ENCODE measurements around the gene MEF2D. TPM values are rescaled to one million over a fixed set of nuclear protein-coding genes. Genes with fewer than 3 reads are reported as not detected.

The MEF2D gene
- total RNA-seq, 2 experiments from 2014 or later: 155 to 162 TPM

- ChIA-PET CTCF (interaction anchor here (1.0 to 4.9 kb wide), 2 partner anchors 19 to 77 kb away, joined by 3 to 24 read pairs; no protein-coding TSS in a partner anchor), POLR2A (interaction anchor here (1.9 to 5.5 kb wide), 2 partner anchors 39 to 43 kb away, joined by 5 to 121 read pairs; partner anchors contain the start of gene MEF2D)
- Mint-ChIP-seq H3K27me3 (no peaks in the 10 kb centered on the region), H3K27ac (peak overlapping the region; percentile 1), H3K9me3 (no peaks in the 10 kb centered on the region), H3K36me3 (ENCODE audit: low read depth) (peaks cover 38% of the 10 kb centered on the region), H3K4me1 (ENCODE audit: low read depth) (peaks cover 37% of the 10 kb centered on the region), H3K4me3 (no peak overlapping the region)
- intact Hi-C loops (cut with DNase I, micrococcal nuclease): no loop called here
- H3K4me1 ChIP-seq (ENCODE audit: insufficient read depth, low read length): peaks cover 21% of the 10 kb centered on the region
- no peak overlapping the region for H3K27ac ChIP-seq (ENCODE audit: low read depth in 1 of 2, low read length in 2 of 2)
- ATAC-seq (ENCODE audit: poor library complexity): no peak
- no peak for TF ChIP-seq CTCF (IDR thresholded peaks at IDR 0.05)
- peaks cover 31% of the 10 kb centered on the region for H3K36me3 ChIP-seq (ENCODE audit: insufficient read depth, low read length)
- no peaks in the 10 kb centered on the region for H3K9me3 ChIP-seq (ENCODE audit: control insufficient read depth in 1 of 2, insufficient read depth in 1 of 2, low read length in 2 of 2)
- H3K4me3 ChIP-seq (ENCODE audit: low read length): no peak overlapping the region
- no peaks in the 10 kb centered on the region for H3K27me3 ChIP-seq (ENCODE audit: control insufficient read depth in 1 of 2, insufficient read depth in 2 of 2, low read length in 2 of 2)
- DNase-seq: no peak
These were observed 38.6 kb downstream of the MEF2D start for GRCh38 chr1:156461781-156462647.

DNA sequence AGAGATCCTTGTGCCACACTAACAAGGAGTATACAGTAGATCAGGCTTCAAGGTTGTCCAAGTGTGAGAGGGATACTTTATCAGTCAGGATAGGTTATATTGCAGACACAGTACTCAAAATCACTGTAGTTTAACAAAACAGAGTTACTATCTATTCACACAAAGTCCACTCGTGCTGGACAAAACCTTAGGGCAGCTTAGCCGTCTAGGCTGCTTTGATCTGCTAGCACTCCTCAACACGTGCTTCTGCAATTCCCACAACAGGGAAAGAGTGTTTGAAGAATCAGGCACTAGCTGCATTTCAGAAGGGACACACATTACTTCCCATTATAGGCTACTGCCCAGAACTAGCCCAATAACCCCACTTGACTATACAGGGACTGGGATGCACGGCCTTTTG is 39.5 kb downstream of the MEF2D start:
- no peak for ATAC-seq (ENCODE audit: poor library complexity)
- Histone ChIP-seq H3K4me1 (ENCODE audit: insufficient read depth, low read length) (peaks cover 30% of the 10 kb centered on the region), H3K36me3 (ENCODE audit: insufficient read depth, low read length) (peaks cover 23% of the 10 kb centered on the region), H3K9me3 (ENCODE audit: control insufficient read depth in 1 of 2, insufficient read depth in 1 of 2, low read length in 2 of 2) (no peaks in the 10 kb centered on the region), H3K4me3 (ENCODE audit: low read length) (no peak overlapping the region), H3K27me3 (ENCODE audit: control insufficient read depth in 1 of 2, insufficient read depth in 2 of 2, low read length in 2 of 2) (no peaks in the 10 kb centered on the region), H3K27ac (ENCODE audit: low read depth in 1 of 2, low read length in 2 of 2) (no peak overlapping the region)
- H3K36me3 Mint-ChIP-seq (ENCODE audit: low read depth): peaks cover 32% of the 10 kb centered on the region
- ChIA-PET POLR2A (interaction anchor here (1.9 to 5.5 kb wide), 2 partner anchors 40 to 44 kb away, joined by 5 to 121 read pairs; partner anchors contain the start of gene MEF2D), CTCF (interaction anchor here (1.0 to 4.9 kb wide), 2 partner anchors 20 to 76 kb away, joined by 3 to 24 read pairs; no protein-coding TSS in a partner anchor)
- no peak for DNase-seq
- intact Hi-C loops (cut with DNase I, micrococcal nuclease): no loop called here
- H3K27ac Mint-ChIP-seq: peak overlapping the region; percentile 76
- no peaks in the 10 kb centered on the region for H3K9me3 Mint-ChIP-seq
- no peaks in the 10 kb centered on the region for H3K27me3 Mint-ChIP-seq
- H3K4me1 Mint-ChIP-seq (ENCODE audit: low read depth): peaks cover 46% of the 10 kb centered on the region
- H3K4me3 Mint-ChIP-seq: no peak overlapping the region
- no peak for TF ChIP-seq CTCF (IDR thresholded peaks at IDR 0.05)

- no peaks in the 10 kb centered on the region for H3K27me3 ChIP-seq (ENCODE audit: control insufficient read depth in 1 of 2, insufficient read depth in 2 of 2, low read length in 2 of 2)
- no peaks in the 10 kb centered on the region for H3K9me3 ChIP-seq (ENCODE audit: control insufficient read depth in 1 of 2, insufficient read depth in 1 of 2, low read length in 2 of 2)
- ChIA-PET CTCF (interaction anchor here (4.9 kb wide), 1 partner anchor 21 kb away, joined by 24 read pairs; no protein-coding TSS in a partner anchor), POLR2A (interaction anchor here (1.9 to 5.5 kb wide), 2 partner anchors 40 to 44 kb away, joined by 5 to 121 read pairs; partner anchors contain the start of gene MEF2D)
- H3K4me3 ChIP-seq (ENCODE audit: low read length): no peak overlapping the region
- H3K27ac ChIP-seq (ENCODE audit: low read depth in 1 of 2, low read length in 2 of 2): no peak overlapping the region
- peaks cover 17% of the 10 kb centered on the region for H3K36me3 ChIP-seq (ENCODE audit: insufficient read depth, low read length)
- no peak overlapping the region for H3K4me3 Mint-ChIP-seq
- peak overlapping the region; percentile 76 for H3K27ac Mint-ChIP-seq
- peaks cover 32% of the 10 kb centered on the region for H3K4me1 ChIP-seq (ENCODE audit: insufficient read depth, low read length)
- intact Hi-C loops (cut with DNase I, micrococcal nuclease): no loop called here
- no peak for ATAC-seq (ENCODE audit: poor library complexity)
- H3K27me3 Mint-ChIP-seq: no peaks in the 10 kb centered on the region
- no peak for TF ChIP-seq CTCF (IDR thresholded peaks at IDR 0.05)
- H3K36me3 Mint-ChIP-seq (ENCODE audit: low read depth): peaks cover 27% of the 10 kb centered on the region
- H3K4me1 Mint-ChIP-seq (ENCODE audit: low read depth): peaks cover 45% of the 10 kb centered on the region
- H3K9me3 Mint-ChIP-seq: no peaks in the 10 kb centered on the region
- no peak for DNase-seq
These were observed 40.0 kb downstream of the MEF2D start for GRCh38 chr1:156460525-156460924.

Measured in CD4-positive, alpha-beta T cell (primary cell).